ENCODE measurements around the gene HSD17B12. TPM values are rescaled to one million over a fixed set of nuclear protein-coding genes. Genes with fewer than 3 reads are reported as not detected.
"Not testable (repeated sequence)": the region's sequence is repeated elsewhere in the genome, so short reads cannot be mapped to it uniquely, and the experiment has no call there.

Gene HSD17B12
- total and polyA plus RNA-seq, 2 of the 8 experiments (the other 6 are each of a cell fraction or from before 2014, with no cell fraction given), result 46.0 to 121 TPM

- CTCF ChIA-PET (ENCODE audit: partially characterized antibody), result interaction anchor here (0.7 to 1.7 kb wide), 3 partner anchors 9 to 750 kb away, joined by 3 to 4 read pairs (median 3); partner anchors contain the start of gene HSD17B12
- not testable (repeated sequence) for H2BK12ac ChIP-seq (ENCODE audit: low read depth, low read length)
These were observed 9.3 kb upstream of the HSD17B12 start for GRCh38 chr11:43671284-43671683.

More at GRCh38 chr11:43671284-43671683, 9.3 kb upstream of the HSD17B12 start:
- not testable (repeated sequence) for H4K91ac ChIP-seq (replicated peaks; ENCODE audit: insufficient read length, low read length); H2BK120ac ChIP-seq (replicated peaks; ENCODE audit: low read depth, low read length); H4K8ac ChIP-seq (ENCODE audit: extremely low read depth, insufficient read depth, low read length); H3K23ac ChIP-seq (ENCODE audit: insufficient read length); H3K9me3 ChIP-seq (ENCODE audit: insufficient read depth in 2 of 2, low read depth in 1 of 2, low read length in 1 of 2); H4K20me1 ChIP-seq (replicated peaks in 1 of 2; ENCODE audit: control insufficient read depth in 1 of 2, insufficient read depth in 2 of 2, low read length in 2 of 2); H3K79me1 ChIP-seq (ENCODE audit: low read depth, low read length); H2AFZ ChIP-seq (ENCODE audit: low read length); H4K5ac ChIP-seq (ENCODE audit: insufficient read length, low read depth, low read length); H2BK5ac ChIP-seq (ENCODE audit: low read depth, low read length); H3K79me2 ChIP-seq (ENCODE audit: control insufficient read depth in 1 of 2, insufficient read depth in 2 of 2, low read length in 2 of 2); H2BK20ac ChIP-seq (ENCODE audit: low read length); H3K36me3 ChIP-seq (ENCODE audit: control insufficient read depth in 2 of 4, insufficient read depth in 4 of 4, low read length in 3 of 4); H3K4me2 ChIP-seq (ENCODE audit: insufficient read depth in 1 of 2, low read depth in 2 of 2, low read length in 2 of 2); DNase-seq (ENCODE audit: low read depth in 1 of 2, low spot score in 2 of 2); H3K56ac ChIP-seq (replicated peaks; ENCODE audit: insufficient read length, low read depth, low read length); H3K4me1 ChIP-seq (replicated peaks in 1 of 4; ENCODE audit: control insufficient read depth in 3 of 4, insufficient read depth in 4 of 4, low read length in 3 of 4); H2AK5ac ChIP-seq (ENCODE audit: low read depth, low read length); H3K18ac ChIP-seq (ENCODE audit: extremely low read depth, low read length); H2BK15ac ChIP-seq (ENCODE audit: low read length); H3K27me3 ChIP-seq (replicated peaks in 1 of 4; ENCODE audit: control insufficient read depth in 3 of 4, extremely low read depth in 1 of 4, insufficient read depth in 3 of 4, low read length in 3 of 4); H3K14ac ChIP-seq (ENCODE audit: insufficient read length); FAIRE-seq; H3K9ac ChIP-seq (replicated peaks in 1 of 4; ENCODE audit: extremely low read depth in 1 of 4, low read depth in 3 of 4, low read length in 3 of 4); H3K4me3 ChIP-seq (ENCODE audit: extremely low read depth in 1 of 4, insufficient read depth in 2 of 4, low read depth in 3 of 4, low read length in 4 of 4); H3K27ac ChIP-seq (ENCODE audit: low read depth, low read length); H3K4ac ChIP-seq (replicated peaks; ENCODE audit: insufficient read length, low read depth, low read length); H3K23me2 ChIP-seq (ENCODE audit: low read depth, low read length)
- 95% methylated on average over 6 of the region's 6 CpGs; no CpG with 5 or more reads in 1 of the 2 experiments for WGBS, 2 experiments (ENCODE audit: extremely low coverage in 1 of 2, insufficient coverage in 1 of 2, insufficient read length in 1 of 2, insufficient replicate concordance in 2 of 2, low coverage in 1 of 2, low lambda C conversion rate in 2 of 2, missing lambda C conversion rate in 1 of 2)
- POLR2A ChIA-PET (ENCODE audit: partially characterized antibody), result interaction anchor here (0.7 kb wide), 1 partner anchor 9 kb away, joined by 3 read pairs; the partner anchor contains the start of gene HSD17B12

All from H1 (cell line).